HG02763 (cell line): Measurements from ENCODE around the gene SOWAHA.
A peak's percentile ranks its signal among the peaks of the same experiment; 100 is the strongest.
"Not testable (repeated sequence)": the region's sequence is repeated elsewhere in the genome, so short reads cannot be mapped to it uniquely, and the experiment has no call there.

Source experiments
- ATAC-seq: cut with Tn5 transposase; IDR thresholded peaks from one replicate; pipeline ENCODE4 v1.9.1; 2021; ENCODE audit warnings: mild to moderate bottlenecking, moderate library complexity; ENCODE audit not compliant: unreplicated experiment

Gene SOWAHA

GRCh38 chr5:132777209-132778069, 35.7 kb upstream of the SOWAHA start, which contains the start of gene SEPTIN8:
TSS of gene SEPTIN8 (minus strand) at chr5:132777239. CDS start at chr5:132777137, 102 bp downstream.
- peak; percentile 45 for ATAC-seq

- ATAC-seq, result no peak
These were observed 35.0 kb upstream of the SOWAHA start for GRCh38 chr5:132778129-132778528.

- no peak for ATAC-seq
These were observed 34.2 kb upstream of the SOWAHA start for GRCh38 chr5:132778856-132779255.

GRCh38 chr5:132779961-132780360, 33.1 kb upstream of the SOWAHA start:
- no peak for ATAC-seq

GRCh38 chr5:132780577-132780976, 32.5 kb upstream of the SOWAHA start:
- no peak for ATAC-seq

- no peak for ATAC-seq
These were observed 32.1 kb upstream of the SOWAHA start for GRCh38 chr5:132781029-132781428.

GRCh38 chr5:132782101-132782500, 31.0 kb upstream of the SOWAHA start:
- ATAC-seq, result no peak

GRCh38 chr5:132785365-132785764, 27.7 kb upstream of the SOWAHA start:
- ATAC-seq, result no peak

- no peak for ATAC-seq
These were observed 27.2 kb upstream of the SOWAHA start for GRCh38 chr5:132785864-132786263.

- no peak for ATAC-seq
These were observed 26.0 kb upstream of the SOWAHA start for GRCh38 chr5:132787076-132787475.

GRCh38 chr5:132788508-132788907, 24.6 kb upstream of the SOWAHA start:
- no peak for ATAC-seq

GRCh38 chr5:132788990-132789886, 23.9 kb upstream of the SOWAHA start:
- no peak for ATAC-seq

- no peak for ATAC-seq
These were observed 22.8 kb upstream of the SOWAHA start for GRCh38 chr5:132790201-132790865.

GRCh38 chr5:132791026-132791425, 22.1 kb upstream of the SOWAHA start:
- no peak for ATAC-seq

- ATAC-seq, result no peak
These were observed 15.5 kb upstream of the SOWAHA start for GRCh38 chr5:132797651-132798050.

GRCh38 chr5:132799392-132799791, 13.7 kb upstream of the SOWAHA start:
- no peak for ATAC-seq

- no peak for ATAC-seq
These were observed 12.6 kb upstream of the SOWAHA start for GRCh38 chr5:132800545-132800944.

GRCh38 chr5:132802044-132802684, 10.9 kb upstream of the SOWAHA start:
- ATAC-seq, result no peak

GRCh38 chr5:132802685-132803066, 10.4 kb upstream of the SOWAHA start:
- ATAC-seq, result not testable (repeated sequence)

GRCh38 chr5:132804219-132804618, 8.9 kb upstream of the SOWAHA start:
- ATAC-seq, result not testable (repeated sequence)

GRCh38 chr5:132805872-132806271, 7.2 kb upstream of the SOWAHA start:
- ATAC-seq, result not testable (repeated sequence)
